NCI-H82 treated with DMSO at 0.1 percent for 48 hours (cell line): ENCODE data around the gene CHST8.
"Not testable (repeated sequence)": the region's sequence is repeated elsewhere in the genome, so short reads cannot be mapped to it uniquely, and the experiment has no call there.

Source experiments
- DNase-seq: peaks from one replicate; lab custom pipeline; 2025; ENCODE audit not compliant: unreplicated experiment; lab: John Stamatoyannopoulos, UW

The CHST8 gene

DNA sequence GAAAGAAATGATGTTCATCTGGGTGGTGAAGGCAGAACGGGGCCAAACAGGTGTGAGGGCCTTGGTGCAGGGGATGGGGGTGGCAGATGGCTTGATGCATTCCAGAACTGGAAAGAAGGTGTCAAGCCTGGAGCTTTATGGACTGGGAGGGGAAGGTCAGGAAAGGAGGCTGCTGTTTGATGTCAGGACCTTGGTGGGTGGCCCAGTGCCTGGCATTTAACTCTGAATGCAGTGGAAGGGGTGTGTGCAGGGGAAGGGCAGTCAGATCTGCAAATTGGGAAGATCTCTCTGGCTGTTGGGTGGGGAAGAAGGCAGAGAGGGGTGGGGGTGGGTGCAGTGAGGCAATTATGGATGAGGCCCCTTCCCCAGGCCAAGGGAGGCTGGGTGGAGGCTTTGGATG lies 186.6 kb downstream of the CHST8 start:
- DNase-seq: no peak

DNA sequence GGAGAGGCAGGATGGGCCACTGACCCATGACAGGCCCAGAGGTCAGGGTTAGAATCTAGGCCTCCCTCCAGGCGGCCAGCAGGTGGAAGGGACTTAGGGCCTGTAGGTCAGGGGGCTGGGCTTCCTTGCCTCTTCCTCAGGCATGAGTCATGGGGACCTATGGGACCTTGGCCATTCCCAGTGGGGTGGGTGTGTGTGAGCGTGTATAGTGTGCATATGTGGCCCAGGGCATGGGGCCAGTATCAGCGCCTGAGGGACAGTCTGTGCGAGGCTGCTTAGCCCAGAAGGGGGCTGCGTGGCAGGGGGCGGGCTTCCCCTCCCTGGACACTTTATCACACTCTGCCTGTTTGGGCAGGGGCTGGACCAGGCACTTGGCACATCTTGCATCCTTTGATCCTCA lies 188.2 kb downstream of the CHST8 start:
- no peak for DNase-seq

DNA sequence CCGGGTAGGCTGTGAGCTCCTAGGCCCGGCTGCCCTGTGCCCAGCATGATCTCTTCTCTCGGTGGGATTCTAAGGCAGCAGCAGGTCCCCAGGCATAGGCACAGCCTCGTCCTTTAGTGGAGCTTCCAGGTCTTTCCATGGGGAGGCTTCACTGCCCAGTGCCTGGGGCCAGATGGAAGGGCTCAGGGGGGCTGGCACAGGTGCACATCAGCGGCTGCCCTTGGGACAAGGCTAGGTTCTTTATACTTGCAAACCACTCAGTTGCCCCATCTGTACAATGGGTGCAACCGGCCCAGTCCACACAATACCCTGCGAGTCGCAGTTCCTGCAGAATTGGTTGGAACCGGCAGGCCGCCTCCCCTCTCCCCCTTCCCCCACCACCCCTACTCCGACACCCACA lies 189.1 kb downstream of the CHST8 start:
- no peak for DNase-seq

DNA sequence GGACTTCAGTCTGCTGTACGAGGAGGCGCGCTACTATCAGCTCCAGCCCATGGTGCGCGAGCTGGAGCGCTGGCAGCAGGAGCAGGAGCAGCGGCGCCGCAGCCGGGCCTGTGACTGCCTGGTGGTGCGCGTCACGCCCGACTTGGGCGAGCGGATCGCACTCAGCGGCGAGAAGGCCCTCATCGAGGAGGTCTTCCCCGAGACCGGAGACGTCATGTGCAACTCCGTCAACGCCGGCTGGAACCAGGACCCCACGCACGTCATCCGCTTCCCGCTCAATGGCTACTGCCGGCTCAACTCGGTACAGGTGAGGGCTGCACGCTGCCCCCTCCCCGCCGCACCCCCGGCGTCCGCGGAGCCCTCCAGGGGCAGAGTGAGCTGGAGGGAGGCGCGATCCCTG lies 189.5 kb downstream of the CHST8 start:
- DNase-seq: no peak

DNA sequence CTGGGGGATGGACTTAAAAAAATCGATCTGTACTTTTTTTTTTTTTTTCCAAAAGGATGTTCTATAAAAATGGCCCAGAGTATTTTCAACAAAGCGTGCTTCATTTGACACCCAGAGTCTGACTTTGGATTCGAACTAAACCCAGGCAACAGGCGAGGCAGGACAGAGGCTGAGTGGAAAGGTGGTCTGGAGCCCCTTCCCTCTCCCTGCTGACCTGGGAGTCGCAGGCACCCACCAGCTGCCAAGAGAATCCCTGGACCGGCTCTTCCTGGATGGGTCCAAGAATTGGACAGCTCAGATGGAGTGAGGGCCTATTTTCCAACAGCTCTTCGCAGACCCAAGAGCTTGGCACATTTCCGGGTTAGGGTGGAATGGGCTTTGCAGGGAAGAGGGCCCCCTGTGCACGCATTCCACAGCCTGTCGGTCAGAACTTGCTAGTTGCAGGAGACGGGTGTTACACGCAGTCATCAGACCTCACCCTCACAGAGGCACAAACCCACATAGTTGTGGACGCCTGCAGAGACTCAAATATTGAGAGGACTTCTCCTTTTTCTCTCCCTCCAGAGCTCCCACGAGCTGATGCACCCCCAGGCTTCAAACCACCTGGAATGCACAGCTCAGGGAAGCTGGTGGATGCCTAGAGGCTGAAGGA lies 190.1 kb downstream of the CHST8 start:
- no peak for DNase-seq

DNA sequence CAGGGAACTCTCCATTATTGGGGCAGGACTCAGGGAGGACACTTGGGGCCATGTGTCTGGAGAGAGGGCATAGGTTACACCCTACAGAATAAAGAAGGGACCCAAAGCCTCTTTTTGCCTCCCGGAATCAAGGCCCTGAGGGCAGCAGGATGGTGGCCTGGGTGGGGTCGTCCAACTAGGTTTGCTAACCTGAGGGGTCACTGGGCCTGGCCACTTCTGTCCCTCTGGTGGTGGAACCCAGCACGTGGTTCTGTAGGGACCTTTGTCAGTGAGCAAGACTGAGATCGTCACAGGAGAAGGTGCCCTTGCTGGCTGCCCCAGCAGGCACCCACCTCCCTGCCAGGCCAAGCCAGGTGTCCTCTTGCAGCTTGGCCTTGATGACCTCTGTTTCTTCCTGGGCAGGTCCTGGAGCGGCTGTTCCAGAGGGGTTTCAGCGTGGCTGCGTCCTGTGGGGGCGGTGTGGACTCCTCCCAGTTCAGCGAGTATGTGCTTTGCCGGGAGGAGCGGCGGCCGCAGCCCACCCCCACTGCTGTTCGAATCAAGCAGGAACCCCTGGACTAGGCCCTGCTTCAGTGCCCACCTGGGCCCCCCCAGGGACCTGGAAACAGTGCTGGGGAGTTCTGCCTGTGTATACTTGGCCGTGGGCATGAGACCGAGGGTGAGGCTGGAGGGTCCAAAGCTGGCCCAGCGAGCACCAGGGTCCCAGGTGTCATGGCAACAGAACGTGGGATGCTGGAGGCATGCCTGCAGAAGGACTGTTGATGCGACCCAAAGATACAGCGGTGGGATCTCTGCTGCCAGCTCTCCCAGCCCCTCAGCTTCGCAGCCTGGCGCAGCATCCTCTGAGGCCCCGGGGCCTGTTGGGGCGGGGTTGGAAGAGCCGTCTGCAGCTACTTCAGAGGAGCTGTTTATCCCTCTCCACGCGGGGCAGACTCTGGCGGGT lies 190.9 kb downstream of the CHST8 start:
- no peak for DNase-seq

DNA sequence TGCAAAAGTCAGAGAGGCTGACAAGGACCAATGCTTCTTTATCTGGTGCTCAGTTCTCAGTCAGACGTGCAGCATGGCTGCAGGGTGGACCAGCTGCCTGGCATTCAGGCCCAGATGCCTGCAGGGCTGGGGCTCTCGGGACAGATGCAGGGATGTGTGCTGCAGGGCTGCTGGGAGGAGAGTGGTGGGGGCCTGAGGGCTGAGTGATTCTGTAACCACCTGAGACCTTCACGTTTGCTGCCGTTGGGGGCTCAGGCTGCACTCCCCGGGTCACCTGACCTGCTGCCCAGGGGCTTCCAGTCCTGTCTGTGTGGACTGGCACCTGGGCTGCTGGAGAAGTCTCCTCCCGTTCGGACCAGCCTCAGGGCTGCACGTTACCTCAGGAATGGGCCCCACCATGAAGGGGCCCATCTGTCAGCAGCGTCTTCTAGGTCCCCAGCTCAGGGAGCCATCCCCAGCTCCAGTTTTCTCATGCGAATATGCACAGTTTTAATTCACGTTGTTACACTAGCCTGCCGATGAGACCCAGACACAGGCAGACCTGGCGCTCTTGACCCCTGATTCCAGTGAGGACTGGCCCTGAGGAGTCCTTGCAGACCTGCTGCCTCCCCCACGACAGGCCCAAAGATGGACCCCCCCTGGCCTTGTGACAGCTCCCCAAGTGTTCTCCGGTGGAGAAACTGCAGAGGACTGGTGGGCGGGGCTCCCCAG lies 191.8 kb downstream of the CHST8 start:
- DNase-seq: no peak

DNA sequence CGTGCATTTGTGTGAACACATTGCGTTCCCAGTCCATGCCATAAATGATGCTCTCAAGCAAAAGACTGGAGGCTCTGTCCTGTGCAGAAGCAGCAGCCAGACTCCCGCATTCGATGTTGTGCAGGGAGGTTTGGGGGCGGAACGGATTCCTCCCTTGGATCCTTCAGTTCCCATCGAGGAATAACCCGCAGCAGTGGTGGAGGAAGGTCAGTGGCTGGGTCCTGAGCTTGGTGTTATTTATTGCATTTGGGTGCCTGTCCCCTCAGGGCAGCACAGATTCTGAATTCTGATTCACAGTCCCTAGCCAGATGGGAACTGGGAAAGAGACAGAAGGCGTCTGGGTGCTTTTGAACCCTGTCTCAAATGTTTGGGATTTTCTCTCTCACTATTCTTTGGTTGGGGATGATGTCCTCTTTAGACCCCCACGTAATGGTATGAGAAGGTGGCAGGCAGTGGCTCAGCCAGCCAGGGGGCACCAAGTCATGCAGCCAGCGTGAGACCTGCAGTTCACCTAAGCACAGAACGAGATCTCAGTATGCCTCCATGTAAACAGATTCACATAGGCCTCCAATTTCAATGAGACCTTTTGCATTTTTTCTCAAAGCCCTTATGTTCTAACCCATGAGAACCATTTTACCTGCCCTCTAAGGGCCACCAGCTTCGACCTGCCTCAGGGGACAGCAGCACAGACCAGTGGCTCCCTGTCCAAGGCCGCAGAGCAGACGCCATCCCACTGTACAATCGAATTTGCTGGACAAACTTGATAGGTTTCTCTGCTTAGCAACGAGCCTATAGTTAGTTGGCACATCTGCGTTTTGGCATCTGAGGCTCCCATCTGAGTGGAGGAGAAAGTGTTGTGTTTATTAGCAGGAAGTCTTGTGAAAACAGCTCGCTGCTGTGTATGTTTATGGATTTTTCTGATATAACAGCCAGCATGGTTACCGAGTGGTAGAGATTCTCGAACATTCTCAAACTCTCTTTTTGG lies 192.7 kb downstream of the CHST8 start:
- DNase-seq: no peak

DNA sequence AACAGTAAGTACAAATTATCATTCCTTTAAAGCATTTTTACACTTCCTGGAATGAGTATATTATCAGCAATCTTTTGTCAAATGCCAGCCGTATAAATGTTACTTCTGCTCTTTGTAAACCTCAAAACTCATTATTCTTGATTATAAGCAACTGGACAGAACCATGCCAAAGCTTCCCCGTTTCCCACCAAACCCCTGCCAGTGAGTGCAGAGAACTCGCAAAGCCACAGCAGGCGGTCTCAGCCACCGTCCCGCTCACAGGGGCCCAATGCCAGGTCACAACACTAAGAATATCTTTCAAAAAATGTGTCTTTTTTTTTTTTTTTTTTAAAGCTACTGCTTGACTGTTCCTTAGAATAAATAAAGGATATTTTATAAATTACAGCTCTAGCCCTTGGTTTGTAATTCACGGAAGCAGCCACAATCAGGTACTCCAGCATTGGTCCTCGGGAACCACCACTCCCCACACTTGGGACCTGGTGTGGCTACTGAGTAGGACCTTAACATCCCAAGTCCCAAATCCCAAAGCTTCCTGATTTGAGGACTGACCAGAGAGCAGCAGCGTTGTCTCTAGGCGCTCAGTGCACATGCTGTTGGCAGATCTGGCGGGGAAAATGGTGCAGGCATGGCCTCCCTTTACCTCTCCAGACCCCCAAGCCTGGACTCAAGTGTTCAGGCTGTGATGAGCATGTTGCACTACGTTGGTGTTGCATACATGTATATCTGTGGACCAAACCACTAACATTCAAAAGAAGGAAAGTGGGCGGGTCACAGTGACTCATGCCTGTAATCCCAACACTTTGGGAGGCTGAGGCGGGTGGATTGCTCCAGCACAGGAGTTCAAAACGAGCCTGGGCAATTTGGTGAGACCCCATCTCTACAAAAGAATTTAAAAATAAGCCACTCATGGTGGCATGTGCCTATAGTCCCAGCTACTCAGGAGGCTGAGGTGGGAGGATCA lies 193.9 kb downstream of the CHST8 start:
- no peak for DNase-seq

DNA sequence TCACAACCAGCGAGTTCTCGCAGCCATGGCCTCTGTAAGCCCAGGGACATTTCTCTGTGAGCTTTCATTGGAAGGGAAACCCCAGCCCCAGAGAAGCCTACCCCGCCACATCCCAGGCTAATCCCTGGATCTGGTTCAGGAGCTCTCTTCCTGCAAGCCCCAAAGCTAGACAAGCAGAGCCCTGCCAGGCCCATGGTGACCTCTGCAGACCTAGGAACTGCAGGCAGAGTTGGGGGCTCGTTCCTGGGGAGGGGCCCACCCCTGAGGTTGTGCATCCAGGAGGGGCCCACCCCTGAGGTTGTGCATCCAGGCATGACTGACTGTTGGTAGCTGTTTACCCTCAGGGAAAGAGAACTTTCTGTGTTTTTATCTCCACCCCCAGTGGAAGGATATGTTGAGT lies 196.7 kb downstream of the CHST8 start:
- DNase-seq: no peak

DNA sequence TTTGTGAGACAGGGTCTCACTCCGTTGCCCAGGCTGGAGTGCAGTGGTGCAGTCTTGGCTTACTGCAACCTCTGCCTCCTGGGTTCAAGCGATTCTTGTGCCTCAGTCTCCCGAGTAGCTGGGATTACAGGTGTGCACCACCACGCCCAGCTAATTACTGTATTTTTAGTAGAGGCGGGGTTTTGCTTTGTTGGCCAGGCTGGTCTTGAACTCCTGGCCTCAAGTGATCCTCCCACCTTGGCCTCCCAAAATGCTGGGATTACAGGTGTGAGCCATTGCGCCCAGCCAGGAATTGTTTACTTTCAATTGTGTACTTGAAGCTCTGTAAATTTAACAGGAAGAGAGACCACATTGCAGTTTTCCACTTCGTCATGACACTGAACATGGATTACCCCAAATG lies 197.3 kb downstream of the CHST8 start:
- not testable (repeated sequence) for DNase-seq

DNA sequence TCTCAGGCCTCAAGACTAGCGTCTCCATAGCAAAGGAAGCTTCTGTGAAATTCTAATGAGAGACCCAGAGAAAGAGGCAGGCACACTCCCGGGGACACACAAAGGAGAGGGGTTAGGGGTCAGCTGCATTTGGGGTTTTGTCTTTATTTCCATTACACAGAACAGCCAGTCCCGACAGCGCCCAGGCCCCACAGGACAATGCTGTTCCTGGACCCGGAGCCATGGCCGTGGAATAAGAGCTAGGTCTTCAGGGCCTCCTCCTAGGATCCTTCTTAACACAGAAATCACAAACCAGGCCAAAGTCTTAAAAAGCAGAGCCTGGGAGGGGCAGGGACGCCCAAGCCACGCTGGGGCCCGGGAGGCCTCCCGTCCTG lies 197.7 kb downstream of the CHST8 start:
- DNase-seq: no peak

DNA sequence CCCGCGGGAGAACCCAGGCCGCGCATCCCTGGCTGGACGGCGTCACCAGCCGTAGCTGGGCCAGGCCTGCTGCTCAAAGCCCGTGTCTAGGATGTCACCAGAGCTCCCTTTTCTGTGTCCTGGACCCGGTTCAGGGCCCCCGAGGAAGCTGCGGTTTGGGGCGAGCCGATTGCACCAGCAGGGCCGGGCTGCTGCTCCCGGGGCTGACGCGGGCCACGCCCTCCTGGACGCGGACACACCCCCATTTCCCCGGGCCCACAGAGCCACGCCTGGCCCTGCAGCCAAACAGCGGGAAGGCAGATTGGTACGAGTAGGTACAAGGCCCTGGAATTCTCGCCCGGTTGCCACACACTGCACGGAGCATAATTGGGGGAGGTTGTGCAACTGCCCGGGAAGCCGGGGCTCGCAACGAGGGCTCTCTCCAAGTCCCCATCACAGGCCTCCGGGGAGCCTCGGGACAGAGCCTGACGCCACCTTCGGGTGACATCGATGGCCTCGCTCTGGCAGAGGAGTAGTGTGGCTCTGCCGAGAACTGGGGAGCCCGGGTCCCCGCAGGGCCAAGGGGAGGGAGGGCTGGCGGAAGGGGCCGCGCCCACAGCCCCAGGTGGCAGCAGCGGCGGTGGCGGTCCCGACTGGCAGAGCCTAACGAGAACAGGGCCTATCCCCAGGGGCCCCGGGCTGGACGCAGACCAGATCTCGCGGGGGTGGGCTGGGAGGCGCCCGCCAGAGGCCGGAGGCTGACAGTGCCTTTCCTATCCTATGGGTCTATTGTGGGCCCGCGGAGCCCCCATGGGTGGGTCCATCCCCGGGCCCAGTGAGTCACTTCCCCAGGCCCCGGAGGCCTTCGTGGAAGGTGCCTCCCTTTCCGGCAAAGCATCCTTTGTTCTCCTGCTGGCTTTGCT lies 198.4 kb downstream of the CHST8 start:
- no peak for DNase-seq

DNA sequence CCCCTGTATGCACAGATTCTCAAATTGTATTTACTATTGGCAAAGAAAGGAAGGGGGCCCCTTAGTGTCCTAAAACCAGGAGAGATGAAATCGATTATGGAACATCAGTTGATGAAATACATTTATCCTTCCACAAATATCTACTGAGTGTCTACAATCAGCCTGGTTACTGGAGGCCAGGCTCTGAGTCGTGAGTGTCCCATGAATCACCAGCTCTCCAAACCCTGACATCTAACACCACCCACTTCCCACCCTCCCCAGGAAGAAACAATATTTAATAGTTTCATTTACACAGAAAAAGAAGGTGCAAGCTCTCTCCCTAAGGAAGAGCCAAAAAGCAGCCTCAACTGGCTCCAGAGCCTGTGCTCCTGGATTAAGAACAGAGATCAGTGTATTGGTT lies 200.1 kb downstream of the CHST8 start:
- no peak for DNase-seq
